HG02938 (cell line): ENCODE measurements around the gene ZNF410.
"Not testable (repeated sequence)": the region's sequence is repeated elsewhere in the genome, so short reads cannot be mapped to it uniquely, and the experiment has no call there.

Experiments used
- ATAC-seq: cut with Tn5 transposase; IDR thresholded peaks from one replicate; pipeline ENCODE4 v1.9.1; 2021; ENCODE audit warnings: mild to moderate bottlenecking, moderate library complexity; ENCODE audit not compliant: unreplicated experiment

Gene ZNF410

GRCh38 chr14:73886449-73887317 is at the start of gene ZNF410:
ZNF410 (plus strand) TSS chr14:73886859; CDS start chr14:73892176, 5,317 bp downstream.
- ATAC-seq: peak; percentile 86

DNA sequence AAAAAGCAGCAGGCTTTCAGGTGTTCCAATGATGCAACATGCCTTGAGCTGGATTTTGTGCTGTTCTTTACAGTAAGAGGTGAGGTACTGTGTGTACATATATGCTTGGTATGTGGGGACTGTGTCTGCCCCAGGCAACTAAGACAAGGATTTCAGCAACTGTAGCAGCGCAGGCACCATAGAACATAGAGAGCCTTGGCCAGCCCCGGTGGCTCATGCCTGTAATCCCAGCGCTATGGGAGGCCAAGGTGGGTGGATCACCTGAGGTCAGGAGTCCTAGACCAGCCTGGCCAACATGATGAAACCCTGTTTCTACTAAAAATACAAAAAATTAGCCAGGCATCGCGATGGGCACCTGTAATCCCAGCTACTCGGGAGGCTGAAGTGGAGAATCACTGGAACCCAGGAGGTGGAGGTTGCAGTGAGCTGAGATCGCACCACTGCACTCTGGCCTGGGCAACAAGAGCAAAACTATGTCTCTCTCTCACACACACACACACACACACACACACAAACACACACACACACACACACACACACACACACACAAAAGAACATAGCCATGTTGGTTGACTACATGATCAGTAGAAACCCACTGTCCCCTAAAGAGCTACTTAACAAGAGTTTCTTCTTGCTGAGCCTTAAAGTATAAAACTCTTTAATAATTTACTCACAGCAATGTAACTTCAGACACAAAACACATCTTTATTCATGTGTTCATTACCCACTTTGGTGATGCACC is 48.2 kb upstream of the ZNF410 start:
- not testable (repeated sequence) for ATAC-seq

- ATAC-seq: no peak
Observed at GRCh38 chr14:73842201-73842600, 44.5 kb upstream of the ZNF410 start.

GRCh38 chr14:73842851-73843250 is 43.8 kb upstream of the ZNF410 start:
- ATAC-seq: no peak

DNA sequence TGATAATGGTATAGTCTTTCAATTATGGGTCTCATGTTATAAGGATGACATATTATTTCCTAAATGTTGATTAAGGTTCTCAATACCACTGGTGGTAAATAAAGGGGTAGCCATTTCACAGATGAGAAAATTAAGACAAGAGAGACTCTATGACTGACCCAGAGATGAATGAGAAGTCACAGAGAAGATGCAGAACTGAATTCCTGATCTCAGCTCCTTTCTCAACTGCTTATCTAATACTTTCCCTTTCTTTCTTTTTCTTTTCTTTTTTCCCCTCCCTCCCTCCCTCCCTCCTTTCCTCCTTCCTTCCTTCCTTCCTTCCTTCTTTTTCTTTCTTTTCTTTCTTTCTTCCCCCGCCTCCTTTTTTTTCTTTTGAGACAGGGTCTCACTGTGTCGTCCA is 43.4 kb upstream of the ZNF410 start:
- no peak for ATAC-seq

GRCh38 chr14:73846947-73847346 is 39.7 kb upstream of the ZNF410 start:
- ATAC-seq: no peak

- ATAC-seq: no peak
Observed at GRCh38 chr14:73851000-73851399, 35.7 kb upstream of the ZNF410 start.

DNA sequence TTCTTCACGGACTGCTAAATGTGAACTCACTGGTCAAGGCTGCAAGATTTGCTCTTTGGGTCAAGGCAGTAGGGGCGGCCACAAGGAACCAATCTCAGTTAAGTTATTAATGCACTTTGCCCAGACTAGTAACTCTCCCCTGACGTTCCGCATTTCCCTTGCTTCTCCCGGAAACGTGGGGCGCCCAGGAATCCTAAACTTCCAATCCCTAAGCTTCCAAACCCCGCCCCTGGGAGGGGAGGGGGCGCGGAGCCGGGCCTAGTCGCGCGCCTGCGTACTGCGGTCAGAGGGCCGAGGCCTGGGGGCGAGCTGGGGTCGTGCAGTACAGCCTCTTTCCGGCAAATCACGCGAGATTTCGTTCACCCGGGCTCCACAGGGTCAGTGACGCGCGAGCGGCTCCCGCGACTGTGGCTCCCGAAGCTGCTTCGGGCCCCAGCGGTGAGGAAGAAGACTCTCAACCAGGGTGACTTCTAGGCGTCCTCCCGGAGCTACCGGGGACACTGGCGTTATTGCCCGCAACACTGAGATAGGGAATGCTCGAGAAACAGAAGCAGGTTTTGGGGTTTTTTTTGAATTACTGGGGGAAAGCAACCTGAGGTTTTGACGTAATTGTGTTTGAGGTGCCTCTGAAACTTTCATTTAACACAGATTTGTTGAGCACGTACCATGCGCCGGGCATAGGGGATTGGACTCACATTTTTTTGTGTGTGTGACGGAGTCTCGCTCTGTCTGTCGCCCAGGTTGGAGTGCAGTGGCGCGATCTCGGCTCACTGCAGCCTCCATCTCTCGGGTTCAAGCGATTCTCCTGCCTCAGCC is 34.9 kb upstream of the ZNF410 start, which contains the start of gene PTGR2:
Gene PTGR2, plus strand, starts transcription at position 265 of the 816 bp plus-strand sequence. CDS start 7,032 bp downstream, outside the sequence.
- peak; percentile 87 for ATAC-seq

DNA sequence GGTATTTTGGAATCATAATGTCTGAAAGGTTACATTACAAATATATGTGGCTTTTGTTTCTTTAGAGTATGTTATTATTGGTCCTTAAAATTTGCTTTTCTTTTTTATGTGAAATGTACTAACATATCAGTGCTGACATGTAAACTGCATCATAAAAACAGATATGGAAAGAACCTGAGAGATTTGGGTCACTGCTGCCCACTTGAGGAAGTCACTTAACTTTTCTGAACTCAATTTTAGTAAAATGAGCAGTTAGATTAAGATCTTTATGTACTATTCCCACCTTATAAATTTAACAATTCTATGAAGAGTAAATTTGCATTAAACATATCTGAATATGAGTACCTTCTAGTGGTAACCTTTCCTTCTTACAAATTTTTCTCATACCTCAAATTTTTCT is 27.5 kb upstream of the ZNF410 start:
- no peak for ATAC-seq

GRCh38 chr14:73861073-73861472 is 25.6 kb upstream of the ZNF410 start:
- ATAC-seq: no peak

- no peak for ATAC-seq
Observed at GRCh38 chr14:73862480-73862879, 24.2 kb upstream of the ZNF410 start.

GRCh38 chr14:73863209-73863608 is 23.4 kb upstream of the ZNF410 start:
- no peak for ATAC-seq

- ATAC-seq: no peak
Observed at GRCh38 chr14:73865534-73866113, 21.0 kb upstream of the ZNF410 start.

DNA sequence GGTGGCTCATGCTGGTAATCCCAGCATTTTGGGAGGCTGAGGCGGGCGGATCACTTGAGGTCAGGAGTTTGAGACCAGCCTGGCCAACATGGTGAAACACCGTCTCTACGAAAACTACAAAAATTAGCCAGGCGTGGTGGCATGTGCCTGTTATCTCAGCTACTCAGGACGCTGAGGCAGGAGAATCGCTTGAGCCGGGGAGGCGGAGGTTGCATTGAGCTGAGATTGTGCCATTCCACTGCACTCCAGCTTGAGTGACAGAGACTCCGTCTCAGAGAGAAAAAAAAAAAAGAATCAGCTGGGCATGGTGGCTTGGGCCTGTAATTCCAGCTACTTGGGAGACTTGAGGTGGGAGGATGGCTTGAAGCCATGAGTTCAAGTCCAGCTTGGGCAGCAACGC is 16.9 kb upstream of the ZNF410 start:
- not testable (repeated sequence) for ATAC-seq

DNA sequence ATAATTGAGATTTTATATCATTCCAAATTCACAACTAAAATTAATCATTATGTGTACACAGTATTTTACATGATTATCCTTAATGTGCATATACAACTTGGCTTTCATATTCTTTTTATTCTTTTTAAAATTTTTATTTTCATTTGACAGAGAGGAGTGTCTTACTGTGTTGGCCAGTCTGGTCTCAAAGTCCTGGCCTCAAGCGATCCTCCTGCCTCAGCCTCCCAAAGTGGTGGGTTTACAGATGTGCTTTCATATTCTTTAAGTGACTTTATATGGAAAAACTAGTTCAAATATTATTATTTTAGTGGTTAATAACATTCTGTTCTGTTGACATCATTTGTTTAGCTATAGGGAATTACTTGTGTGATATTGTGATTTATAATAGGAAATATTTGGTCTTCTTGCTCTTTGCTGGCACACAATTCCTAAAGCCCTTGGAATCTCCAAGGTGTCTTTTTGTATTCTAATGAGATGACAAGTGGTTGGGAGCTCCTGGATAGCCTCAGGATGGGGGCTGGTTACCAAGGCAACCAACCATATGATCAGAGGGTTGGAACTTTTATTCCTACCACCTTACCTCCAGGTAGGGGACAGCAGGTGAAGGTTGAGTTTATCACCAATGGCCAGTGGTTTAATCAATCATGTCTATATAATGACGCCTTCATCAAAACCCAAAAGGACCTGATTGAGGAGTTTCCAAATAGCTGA is 16.0 kb upstream of the ZNF410 start:
- ATAC-seq: no peak

GRCh38 chr14:73873660-73874059 is 13.0 kb upstream of the ZNF410 start:
- ATAC-seq: no peak

DNA sequence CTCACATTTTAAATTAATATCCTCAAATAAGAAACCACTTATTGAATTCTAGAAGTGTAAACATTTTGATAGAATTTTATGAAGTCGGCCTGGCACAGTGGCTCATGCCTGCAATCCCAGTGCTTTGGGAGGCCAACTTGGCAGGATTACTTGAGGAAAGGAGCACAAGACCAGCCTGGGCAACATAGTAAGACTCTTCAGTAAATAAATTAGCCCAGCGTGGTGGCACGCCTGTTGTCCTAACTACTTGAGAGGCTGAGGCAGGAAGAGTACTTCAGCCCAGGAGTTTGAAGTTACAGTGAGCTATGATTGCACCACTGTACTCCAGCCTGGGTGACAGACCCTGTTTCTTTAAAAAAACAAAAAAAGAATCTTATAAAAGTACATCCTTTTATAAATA is 8.9 kb upstream of the ZNF410 start:
- no peak for ATAC-seq

- ATAC-seq: no peak
Observed at GRCh38 chr14:73878436-73878835, 8.2 kb upstream of the ZNF410 start.

DNA sequence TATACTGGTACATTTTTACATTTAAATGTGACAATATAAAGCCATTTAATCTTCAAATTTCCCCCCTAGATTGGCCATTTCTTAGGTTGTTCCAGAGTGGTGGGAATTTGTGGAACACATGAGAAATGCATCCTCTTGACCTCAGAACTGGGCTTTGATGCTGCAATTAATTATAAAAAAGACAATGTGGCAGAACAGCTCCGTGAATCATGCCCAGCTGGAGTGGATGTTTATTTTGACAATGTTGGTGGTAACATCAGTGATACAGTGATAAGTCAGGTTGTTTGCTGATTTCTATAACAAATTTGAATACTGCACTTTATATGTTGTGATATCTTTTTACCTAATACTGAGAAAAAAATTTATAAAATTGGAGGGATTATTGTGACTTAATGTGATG is 7.6 kb upstream of the ZNF410 start:
- ATAC-seq: no peak
